Left forelimb (tissue), 1 donor: Measurements from ENCODE around the gene RAB3GAP1.
"Not testable (repeated sequence)": the region's sequence is repeated elsewhere in the genome, so short reads cannot be mapped to it uniquely, and the experiment has no call there.

Experiments
- DNase-seq: peaks from one replicate; pipeline ENCODE4 v3.0.0-alpha.2; 2018; ENCODE audit warnings: low spot score

The RAB3GAP1 gene

GRCh38 chr2:135105513-135106316, 53.6 kb downstream of the RAB3GAP1 start:
- DNase-seq = not testable (repeated sequence)

GRCh38 chr2:135113322-135113721, 61.2 kb downstream of the RAB3GAP1 start:
- DNase-seq = no peak

GRCh38 chr2:135119582-135119981, 67.5 kb downstream of the RAB3GAP1 start:
- no peak for DNase-seq

GRCh38 chr2:135121016-135121657, 69.0 kb downstream of the RAB3GAP1 start:
- DNase-seq = no peak

GRCh38 chr2:135121658-135122039, 69.6 kb downstream of the RAB3GAP1 start:
- DNase-seq = not testable (repeated sequence)

- DNase-seq = no peak
Measured at GRCh38 chr2:135124924-135125886, 73.1 kb downstream of the RAB3GAP1 start.

- no peak for DNase-seq
Measured at GRCh38 chr2:135125940-135126339, 73.8 kb downstream of the RAB3GAP1 start.

- no peak for DNase-seq
Measured at GRCh38 chr2:135130751-135131150, 78.7 kb downstream of the RAB3GAP1 start.

- no peak for DNase-seq
Measured at GRCh38 chr2:135132314-135132713, 80.2 kb downstream of the RAB3GAP1 start.

GRCh38 chr2:135140606-135141005, 88.5 kb downstream of the RAB3GAP1 start:
- no peak for DNase-seq

GRCh38 chr2:135142323-135142722, 90.2 kb downstream of the RAB3GAP1 start:
- no peak for DNase-seq

GRCh38 chr2:135144343-135144742, 92.3 kb downstream of the RAB3GAP1 start:
- no peak for DNase-seq

- DNase-seq = no peak
Measured at GRCh38 chr2:135149251-135149650, 97.2 kb downstream of the RAB3GAP1 start.

GRCh38 chr2:135150725-135151124, 98.6 kb downstream of the RAB3GAP1 start:
- DNase-seq = no peak

GRCh38 chr2:135151615-135152014, 99.5 kb downstream of the RAB3GAP1 start:
- DNase-seq = no peak

GRCh38 chr2:135152361-135152760, 100.3 kb downstream of the RAB3GAP1 start:
- no peak for DNase-seq

GRCh38 chr2:135154962-135155361, 102.9 kb downstream of the RAB3GAP1 start:
- no peak for DNase-seq

- DNase-seq = no peak
Measured at GRCh38 chr2:135157856-135158255, 105.8 kb downstream of the RAB3GAP1 start.

GRCh38 chr2:135159191-135159590, 107.1 kb downstream of the RAB3GAP1 start:
- no peak for DNase-seq

GRCh38 chr2:135162377-135162776, 110.3 kb downstream of the RAB3GAP1 start:
- DNase-seq = no peak

- no peak for DNase-seq
Measured at GRCh38 chr2:135162786-135163185, 110.7 kb downstream of the RAB3GAP1 start.

- DNase-seq = no peak
Measured at GRCh38 chr2:135163306-135163705, 111.2 kb downstream of the RAB3GAP1 start.
